A673 (cell line): ENCODE data around the gene AMBRA1. TPM values are rescaled to one million over a fixed set of nuclear protein-coding genes. Genes with fewer than 3 reads are reported as not detected.

Experiments used
- BruUV-seq: library from RNA; stranded (reverse); fragments of 400-500 nt; replicated peaks from 2 replicates; lab custom pipeline; 2021; lab: Mats Ljungman, UMichigan
- CTCF ChIA-PET: fragments of 300-600 bp; sonication (Branson Sonifier 250); formaldehyde crosslinking; loops from one replicate; lab custom pipeline; 2022; ENCODE audit warnings: antibody characterized with exemption; lab: Charles Lee
- POLR2A ChIA-PET: fragments of 300-600 bp; sonication (Branson Sonifier 250); formaldehyde crosslinking; loops from one replicate; lab custom pipeline; 2022; ENCODE audit warnings: antibody characterized with exemption; ENCODE audit not compliant: low non-redundant PET; lab: Charles Lee
- DNase-seq: peaks from one replicate; pipeline ENCODE4 v3.0.0-alpha.2; 2015; ENCODE audit warnings: low spot score
- H3K27ac ChIP-seq: fragments of 200-600 bp; sonication (generic); 2 replicates; pipeline ENCODE4 v1.5.1; 2016; ENCODE audit warnings: mixed run types, low read depth, mild to moderate bottlenecking, mixed read lengths, antibody characterized with exemption, low read length; ENCODE audit not compliant: poor library complexity, severe bottlenecking
- H3K27me3 ChIP-seq: fragments of 200-600 bp; sonication (generic); replicated peaks from 2 replicates; pipeline ENCODE4 v1.6.1; 2017; ENCODE audit warnings: mixed run types, low read depth, mild to moderate bottlenecking, mixed read lengths, antibody characterized with exemption, low read length; ENCODE audit not compliant: insufficient read depth, poor library complexity
- H3K36me3 ChIP-seq: fragments of 200-600 bp; sonication (generic); 2 replicates; pipeline ENCODE4 v1.6.1; 2016; ENCODE audit warnings: mixed run types, mild to moderate bottlenecking, mixed read lengths, antibody characterized with exemption, low read length; ENCODE audit not compliant: insufficient read depth, poor library complexity, severe bottlenecking
- H3K4me1 ChIP-seq: fragments of 200-600 bp; sonication (generic); 2 replicates; pipeline ENCODE4 v1.6.1; 2017; ENCODE audit warnings: mixed run types, mild to moderate bottlenecking, mixed read lengths, antibody characterized with exemption, low read length; ENCODE audit not compliant: insufficient read depth, poor library complexity, severe bottlenecking
- H3K4me3 ChIP-seq: fragments of 200-600 bp; sonication (generic); 2 replicates; pipeline ENCODE4 v1.5.1; 2016; ENCODE audit warnings: low read depth, mixed run types, mild to moderate bottlenecking, mixed read lengths, low read length; ENCODE audit not compliant: poor library complexity, severe bottlenecking
- H3K9me3 ChIP-seq: fragments of 200-600 bp; sonication (generic); 2 replicates; pipeline ENCODE4 v1.6.1; 2016; ENCODE audit warnings: mixed run types, low read depth, mild to moderate bottlenecking, mixed read lengths, antibody characterized with exemption, low read length; ENCODE audit not compliant: poor library complexity, severe bottlenecking
- EZH2 ChIP-seq: fragments of 200-600 bp; sonication (generic); IDR thresholded peaks from 2 replicates; pipeline ENCODE4 v1.6.1; 2017; ENCODE audit warnings: borderline replicate concordance, low read depth, mild to moderate bottlenecking, mixed read lengths, antibody characterized with exemption, low read length; ENCODE audit not compliant: poor library complexity, severe bottlenecking
- intact Hi-C: fragments of 100-400 bp; cut with micrococcal nuclease; formaldehyde crosslinking; loops from one replicate; pipeline ENCODE4 v1.10.0; 2022; ENCODE audit not compliant: unreplicated experiment
- total RNA-seq: library from RNA; stranded (reverse); gene quantifications from 2 replicates; pipeline ENCODE4 v1.2.3, GENCODE V29; 2021
- TF ChIP-seq, protein P1 (sequence below): fragments of 300-800, 200-600 bp; sonication (generic); conservative IDR thresholded peaks from 2 replicates; pipeline ENCODE4 v1.5.1; 2017; ENCODE audit warnings: low read depth, mild to moderate bottlenecking, antibody characterized with exemption, low read length, moderate library complexity, mixed read lengths

AMBRA1 gene
- total RNA-seq, 1 experiment from 2014 or later = 78.1 TPM

DNA sequence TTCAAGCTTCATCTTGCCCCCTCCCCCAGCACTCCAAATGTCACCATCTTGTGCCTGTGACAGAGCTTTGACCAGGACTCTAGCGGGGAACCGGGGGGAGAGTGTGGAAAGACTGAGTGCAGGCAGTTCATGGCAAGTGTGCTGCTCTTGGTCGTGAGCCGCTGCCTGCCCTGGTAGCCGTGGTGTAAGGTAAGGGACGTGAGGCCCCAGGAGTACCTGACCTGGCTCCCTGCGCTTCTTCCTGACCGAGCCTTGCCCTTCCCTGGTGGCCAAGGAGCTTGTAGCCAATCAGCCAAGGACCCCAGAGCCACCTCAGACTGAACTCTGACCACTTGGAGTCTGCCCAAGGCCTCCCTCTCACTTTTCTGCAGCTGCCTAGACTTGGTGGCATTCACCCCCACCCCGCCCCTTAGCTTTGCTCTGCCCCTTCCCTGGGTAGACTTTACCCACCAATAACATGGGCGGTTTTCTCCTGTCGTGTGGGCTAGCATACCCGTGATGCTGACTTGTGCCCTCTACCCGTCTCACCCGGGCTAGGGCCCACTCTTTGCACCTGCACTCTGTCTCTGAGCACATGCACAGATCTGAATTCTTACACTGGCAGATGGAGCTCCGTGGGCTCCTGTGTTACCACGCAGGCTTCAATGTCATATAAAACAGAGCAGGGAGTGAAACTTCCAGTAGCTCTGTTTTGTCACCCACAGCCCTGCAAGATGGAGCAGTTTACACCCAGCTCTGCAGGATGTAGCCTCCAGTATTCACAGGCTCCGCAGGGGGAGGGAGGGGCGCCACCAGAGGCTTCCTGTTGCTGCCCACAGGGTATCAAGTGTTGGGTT lies 245.0 kb downstream of the AMBRA1 start:
- no TSS peak for BruUV-seq
- DNase-seq = no peak
- Histone ChIP-seq H3K27ac (peak overlapping the region; percentile 76), H3K9me3 (no peaks in the 10 kb centered on the region), H3K36me3 (peaks cover 4% of the 10 kb centered on the region), H3K4me3 (peak overlapping the region; percentile 71), H3K27me3 (no peaks in the 10 kb centered on the region), H3K4me1 (peaks cover 56% of the 10 kb centered on the region)
- CTCF ChIA-PET = interaction anchor here (0.5 to 0.9 kb wide), 3 partner anchors 12 to 1440 kb away, joined by 3 to 4 read pairs (median 3); no protein-coding TSS in a partner anchor
- TF ChIP-seq EZH2 = no peak
- TF ChIP-seq, protein P1, sequence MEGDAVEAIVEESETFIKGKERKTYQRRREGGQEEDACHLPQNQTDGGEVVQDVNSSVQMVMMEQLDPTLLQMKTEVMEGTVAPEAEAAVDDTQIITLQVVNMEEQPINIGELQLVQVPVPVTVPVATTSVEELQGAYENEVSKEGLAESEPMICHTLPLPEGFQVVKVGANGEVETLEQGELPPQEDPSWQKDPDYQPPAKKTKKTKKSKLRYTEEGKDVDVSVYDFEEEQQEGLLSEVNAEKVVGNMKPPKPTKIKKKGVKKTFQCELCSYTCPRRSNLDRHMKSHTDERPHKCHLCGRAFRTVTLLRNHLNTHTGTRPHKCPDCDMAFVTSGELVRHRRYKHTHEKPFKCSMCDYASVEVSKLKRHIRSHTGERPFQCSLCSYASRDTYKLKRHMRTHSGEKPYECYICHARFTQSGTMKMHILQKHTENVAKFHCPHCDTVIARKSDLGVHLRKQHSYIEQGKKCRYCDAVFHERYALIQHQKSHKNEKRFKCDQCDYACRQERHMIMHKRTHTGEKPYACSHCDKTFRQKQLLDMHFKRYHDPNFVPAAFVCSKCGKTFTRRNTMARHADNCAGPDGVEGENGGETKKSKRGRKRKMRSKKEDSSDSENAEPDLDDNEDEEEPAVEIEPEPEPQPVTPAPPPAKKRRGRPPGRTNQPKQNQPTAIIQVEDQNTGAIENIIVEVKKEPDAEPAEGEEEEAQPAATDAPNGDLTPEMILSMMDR = no peak
- POLR2A ChIA-PET = interaction anchor here (0.6 kb wide), 1 partner anchor 15 kb away, joined by 3 read pairs; no protein-coding TSS in a partner anchor
- intact Hi-C loops = loop anchor here (10.0 kb wide), 1 partner anchor 834 kb away; no protein-coding TSS in a partner anchor

DNA sequence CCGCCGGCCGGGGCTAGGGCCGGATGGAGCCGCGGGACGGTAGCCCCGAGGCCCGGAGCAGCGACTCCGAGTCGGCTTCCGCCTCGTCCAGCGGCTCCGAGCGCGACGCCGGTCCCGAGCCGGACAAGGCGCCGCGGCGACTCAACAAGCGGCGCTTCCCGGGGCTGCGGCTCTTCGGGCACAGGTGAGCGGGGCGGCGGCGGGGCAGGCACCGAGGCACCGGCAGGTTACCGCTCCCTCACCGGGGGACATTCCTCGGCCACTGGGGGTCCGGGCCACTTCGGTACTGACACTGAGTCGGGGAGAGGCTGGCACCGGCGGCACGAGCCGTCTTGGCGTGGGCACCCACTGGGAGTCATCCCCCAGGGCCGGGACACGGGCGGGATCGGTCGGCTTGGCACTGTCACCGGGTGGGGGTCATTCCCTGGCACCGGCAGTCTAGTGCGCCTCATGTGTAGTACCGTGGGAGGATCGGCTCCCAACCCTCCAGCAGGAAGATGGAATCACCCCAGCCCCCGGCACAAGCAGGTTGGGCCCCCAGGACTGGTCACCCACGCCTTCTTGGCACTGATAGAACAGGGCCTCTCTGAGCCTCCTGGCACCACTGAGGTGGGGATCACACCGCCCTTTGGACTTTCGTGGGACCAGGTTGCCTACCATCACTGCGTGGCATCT lies 246.0 kb downstream of the AMBRA1 start:
- Histone ChIP-seq H3K4me1 (peaks cover 50% of the 10 kb centered on the region), H3K27me3 (no peaks in the 10 kb centered on the region), H3K27ac (peak overlapping the region; percentile 76), H3K9me3 (no peaks in the 10 kb centered on the region), H3K4me3 (peak overlapping the region; percentile 71), H3K36me3 (peaks cover 2% of the 10 kb centered on the region)
- no peak for DNase-seq
- ChIA-PET CTCF (interaction anchor here (0.6 to 1.2 kb wide), 12 partner anchors 9 to 104 kb away, joined by 3 to 6 read pairs (median 4); no protein-coding TSS in a partner anchor), POLR2A (no interaction called here)
- intact Hi-C loops = loop anchor here (10.0 kb wide), 1 partner anchor 833 kb away; no protein-coding TSS in a partner anchor
- BruUV-seq = no TSS peak
- TF ChIP-seq, protein P1 = no peak
- TF ChIP-seq EZH2 = no peak

DNA sequence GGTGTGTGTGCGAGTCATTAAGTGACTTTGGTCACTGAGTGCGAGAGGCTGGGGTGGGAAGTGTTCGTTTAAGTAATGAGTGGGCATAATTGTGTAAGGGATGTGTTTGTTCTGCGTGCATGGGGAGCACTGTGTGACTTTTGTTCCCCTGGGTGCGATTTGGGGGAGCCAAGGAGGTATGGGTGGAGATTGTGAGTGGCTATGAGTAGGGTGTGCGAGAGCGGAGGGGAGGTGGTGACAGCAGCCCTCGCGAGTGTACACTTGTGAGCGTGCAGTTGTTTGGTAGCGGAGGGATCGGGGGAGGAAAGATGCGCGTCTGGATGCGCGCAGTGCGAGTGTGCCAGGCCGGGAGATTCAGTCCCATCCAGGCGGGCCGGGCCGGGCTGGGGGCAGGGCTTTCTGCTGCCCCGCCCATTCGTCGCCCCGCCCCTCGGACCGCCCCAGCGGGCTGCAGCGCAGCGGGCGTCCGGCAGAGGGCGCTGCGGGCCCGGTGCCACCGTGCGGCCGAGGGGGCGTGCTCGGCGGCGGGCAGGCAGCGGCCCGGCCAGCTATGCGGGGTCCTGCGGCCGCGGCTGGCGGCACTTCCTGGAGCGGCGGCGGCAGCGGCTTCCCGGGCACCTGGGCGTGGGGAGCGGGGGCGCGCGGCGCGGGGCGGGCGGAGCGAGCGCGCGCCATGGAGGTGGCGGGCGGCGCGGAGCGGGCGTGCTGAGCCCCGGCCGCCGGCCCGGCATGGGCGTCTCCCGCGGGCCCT lies 246.8 kb downstream of the AMBRA1 start, which contains the start of gene DGKZ:
Gene DGKZ, plus strand, starts transcription at position 578 of the 751 bp plus-strand sequence. CDS start 197 bp downstream, outside the sequence.
- CTCF ChIA-PET = interaction anchor here (0.6 to 1.2 kb wide), 12 partner anchors 9 to 104 kb away, joined by 3 to 6 read pairs (median 4); no protein-coding TSS in a partner anchor
- Histone ChIP-seq H3K27ac (peak within 1 kb of the TSS; percentile 76), H3K36me3 (no peaks in the 10 kb centered on the region), H3K4me1 (peaks cover 50% of the 10 kb centered on the region), H3K27me3 (no peaks in the 10 kb centered on the region), H3K9me3 (no peaks in the 10 kb centered on the region), H3K4me3 (peak within 1 kb of the TSS; percentile 71)
- peak; percentile 97 for DNase-seq
- POLR2A ChIA-PET = no interaction called here
- TF ChIP-seq EZH2 = no peak
- TF ChIP-seq, protein P1 = peak; percentile 74
- BruUV-seq = no TSS peak
- intact Hi-C loops = loop anchor here (10.0 kb wide), 1 partner anchor 832 kb away; no protein-coding TSS in a partner anchor
